HFFc6 (cell line): ENCODE measurements around the gene CTXND1. TPM values are rescaled to one million over a fixed set of nuclear protein-coding genes. Genes with fewer than 3 reads are reported as not detected.

Experiments used
- DNase-seq: peaks from one replicate; pipeline ENCODE4 v3.0.0-alpha.2; 2018
- H3K27ac Mint-ChIP-seq: 2 replicates; pipeline ENCODE4 v1.8.0; 2020; ENCODE audit warnings: mild to moderate bottlenecking, mixed read lengths
- H3K27me3 Mint-ChIP-seq: 2 replicates; pipeline ENCODE4 v1.8.0; 2021; ENCODE audit warnings: mild to moderate bottlenecking, moderate library complexity, mixed read lengths; ENCODE audit not compliant: insufficient read depth
- H3K36me3 Mint-ChIP-seq: 2 replicates; pipeline ENCODE4 v1.8.0; 2021; ENCODE audit warnings: low read depth, mixed read lengths
- H3K4me1 Mint-ChIP-seq: 2 replicates; pipeline ENCODE4 v1.8.0; 2020; ENCODE audit warnings: low read depth, mixed read lengths
- H3K4me3 Mint-ChIP-seq: 2 replicates; pipeline ENCODE4 v1.8.0; 2020; ENCODE audit warnings: mild to moderate bottlenecking, moderate library complexity, mixed read lengths
- H3K9me3 Mint-ChIP-seq: 2 replicates; pipeline ENCODE4 v1.8.0; 2020; ENCODE audit warnings: mild to moderate bottlenecking, mixed read lengths
- total RNA-seq, 6 experiments: library from RNA; stranded (reverse); fragmentation: NEBNext Ultra II Directional; extraction: Animal tissue kit (Norgen Biotek cat#: 25700); gene quantifications; 2 replicates in 1 of 6; 3 replicates in 5 of 6; pipeline ENCODE4 v1.2.3, GENCODE V29; 2021
- TF ChIP-seq, protein P1 (sequence below): fragments of 200-600 bp; sonication (generic); IDR thresholded peaks from 2 replicates; pipeline ENCODE4 v1.5.0; 2021; ENCODE audit warnings: antibody characterized with exemption, mild to moderate bottlenecking

Gene CTXND1
- total RNA-seq, 6 experiments from 2014 or later = not detected

DNA sequence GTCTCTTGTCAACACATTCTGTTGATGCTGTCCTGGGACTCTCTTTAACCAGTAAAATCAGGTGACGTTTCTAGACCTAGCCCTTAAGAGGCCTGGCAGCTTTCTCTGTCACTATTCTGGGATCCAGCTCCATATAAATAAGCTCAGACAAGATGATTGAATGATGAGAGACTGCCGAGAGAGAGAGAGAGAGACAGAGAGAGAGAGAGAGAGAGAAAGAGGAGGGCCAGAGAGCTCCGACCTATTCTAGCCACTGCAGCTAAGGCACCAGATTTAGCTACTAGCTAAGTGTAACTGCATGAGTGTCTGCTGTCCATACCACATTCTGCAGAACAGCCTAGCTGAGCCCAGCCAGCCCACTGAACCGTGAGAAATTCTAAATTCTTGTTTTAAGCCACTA is 36.1 kb upstream of the CTXND1 start:
- H3K9me3 Mint-ChIP-seq = no peaks in the 10 kb centered on the region
- TF ChIP-seq, protein P1, sequence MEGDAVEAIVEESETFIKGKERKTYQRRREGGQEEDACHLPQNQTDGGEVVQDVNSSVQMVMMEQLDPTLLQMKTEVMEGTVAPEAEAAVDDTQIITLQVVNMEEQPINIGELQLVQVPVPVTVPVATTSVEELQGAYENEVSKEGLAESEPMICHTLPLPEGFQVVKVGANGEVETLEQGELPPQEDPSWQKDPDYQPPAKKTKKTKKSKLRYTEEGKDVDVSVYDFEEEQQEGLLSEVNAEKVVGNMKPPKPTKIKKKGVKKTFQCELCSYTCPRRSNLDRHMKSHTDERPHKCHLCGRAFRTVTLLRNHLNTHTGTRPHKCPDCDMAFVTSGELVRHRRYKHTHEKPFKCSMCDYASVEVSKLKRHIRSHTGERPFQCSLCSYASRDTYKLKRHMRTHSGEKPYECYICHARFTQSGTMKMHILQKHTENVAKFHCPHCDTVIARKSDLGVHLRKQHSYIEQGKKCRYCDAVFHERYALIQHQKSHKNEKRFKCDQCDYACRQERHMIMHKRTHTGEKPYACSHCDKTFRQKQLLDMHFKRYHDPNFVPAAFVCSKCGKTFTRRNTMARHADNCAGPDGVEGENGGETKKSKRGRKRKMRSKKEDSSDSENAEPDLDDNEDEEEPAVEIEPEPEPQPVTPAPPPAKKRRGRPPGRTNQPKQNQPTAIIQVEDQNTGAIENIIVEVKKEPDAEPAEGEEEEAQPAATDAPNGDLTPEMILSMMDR = no peak
- H3K36me3 Mint-ChIP-seq = no peaks in the 10 kb centered on the region
- DNase-seq = no peak
- H3K4me1 Mint-ChIP-seq = no peaks in the 10 kb centered on the region
- H3K27ac Mint-ChIP-seq = no peak overlapping the region
- H3K4me3 Mint-ChIP-seq = no peak overlapping the region
- peaks cover 10% of the 10 kb centered on the region for H3K27me3 Mint-ChIP-seq

DNA sequence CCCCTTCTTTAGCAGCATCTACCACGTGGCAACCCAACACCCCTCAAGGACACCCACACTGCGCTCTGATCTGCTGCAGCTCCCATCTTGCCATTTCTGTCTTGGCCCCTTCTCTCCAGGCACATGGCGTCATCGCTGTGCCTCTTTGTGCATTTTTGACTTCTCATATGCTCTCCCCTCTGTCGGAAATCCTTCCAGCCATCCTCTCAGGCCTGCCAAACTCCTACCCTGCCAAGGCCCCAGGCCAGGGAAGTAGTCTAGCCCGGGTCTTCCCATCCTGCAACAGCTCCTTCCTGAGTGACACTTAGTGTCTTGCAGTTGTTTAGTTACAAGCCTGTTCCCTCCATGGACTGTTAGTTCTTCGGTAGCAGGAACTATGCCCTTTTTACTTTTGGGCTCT is 34.0 kb upstream of the CTXND1 start:
- TF ChIP-seq, protein P1 = no peak
- Mint-ChIP-seq H3K36me3 (no peaks in the 10 kb centered on the region), H3K4me3 (no peak overlapping the region), H3K9me3 (no peaks in the 10 kb centered on the region), H3K27me3 (peaks cover 10% of the 10 kb centered on the region), H3K27ac (no peak overlapping the region), H3K4me1 (no peaks in the 10 kb centered on the region)
- DNase-seq = no peak

DNA sequence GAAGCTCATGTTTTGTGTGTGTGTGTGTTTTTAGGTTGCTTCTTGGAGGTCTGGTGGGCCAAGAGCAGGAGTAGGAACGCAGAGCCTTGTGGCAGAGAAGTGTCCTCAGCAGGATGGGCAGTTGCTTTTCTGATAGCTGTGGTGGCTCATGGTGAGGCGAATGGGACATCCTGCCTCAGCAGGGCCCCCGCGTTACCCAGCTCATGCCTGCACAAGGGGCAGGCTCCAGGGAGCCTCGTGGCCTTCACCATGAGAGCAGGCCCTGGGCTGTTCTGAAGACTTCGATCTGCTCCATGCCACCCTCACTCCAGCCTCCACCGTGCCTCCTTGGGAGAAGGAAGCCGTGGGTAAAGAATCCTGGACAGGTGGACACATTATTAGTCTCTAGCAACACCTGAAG is 33.4 kb upstream of the CTXND1 start:
- no peak overlapping the region for H3K4me3 Mint-ChIP-seq
- H3K27ac Mint-ChIP-seq = no peak overlapping the region
- no peak for DNase-seq
- H3K4me1 Mint-ChIP-seq = no peaks in the 10 kb centered on the region
- H3K9me3 Mint-ChIP-seq = no peaks in the 10 kb centered on the region
- TF ChIP-seq, protein P1 = no peak
- H3K27me3 Mint-ChIP-seq = peaks cover 11% of the 10 kb centered on the region
- H3K36me3 Mint-ChIP-seq = no peaks in the 10 kb centered on the region

DNA sequence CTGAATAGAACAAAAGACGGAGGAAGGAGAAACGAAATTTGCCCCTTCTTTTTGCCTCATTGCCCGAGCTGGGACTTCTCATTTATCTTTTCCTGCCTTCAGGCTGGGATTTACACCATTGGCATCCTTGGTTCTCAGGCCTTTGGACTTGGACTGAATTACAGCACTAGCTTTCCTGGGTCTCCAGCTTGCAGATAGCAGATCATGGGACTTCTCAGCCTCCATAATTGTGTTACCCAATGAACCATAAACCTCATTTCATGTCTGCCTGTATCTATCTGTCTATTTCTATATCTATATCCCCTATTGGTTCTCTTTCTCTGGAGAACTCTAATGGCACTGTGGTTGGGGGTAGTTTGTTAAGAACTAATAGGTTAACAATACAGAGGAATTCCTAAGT is 31.5 kb upstream of the CTXND1 start:
- peaks cover 10% of the 10 kb centered on the region for H3K27me3 Mint-ChIP-seq
- TF ChIP-seq, protein P1 = no peak

DNA sequence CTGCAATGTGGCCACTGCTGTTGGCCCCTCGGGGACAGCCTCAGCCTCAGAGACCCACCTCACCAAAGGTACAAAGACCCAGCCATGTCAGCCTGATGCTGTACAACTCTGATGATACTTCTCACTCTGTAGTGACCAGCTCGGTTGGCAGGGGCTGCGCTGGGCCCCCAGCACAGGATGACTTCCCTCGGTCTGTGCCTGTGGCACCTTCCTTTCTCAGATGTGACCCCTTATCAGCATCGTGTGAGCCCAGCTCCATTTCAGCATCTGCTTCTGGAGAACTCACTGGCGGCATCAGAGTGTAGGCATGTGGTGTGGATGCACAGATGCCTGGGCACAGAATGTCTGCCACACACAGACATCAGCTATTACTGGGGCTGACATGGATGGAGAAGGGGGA is 25.1 kb upstream of the CTXND1 start:
- no peak overlapping the region for H3K4me3 Mint-ChIP-seq
- H3K36me3 Mint-ChIP-seq = no peaks in the 10 kb centered on the region
- DNase-seq = no peak
- TF ChIP-seq, protein P1 = no peak
- no peaks in the 10 kb centered on the region for H3K9me3 Mint-ChIP-seq
- no peaks in the 10 kb centered on the region for H3K4me1 Mint-ChIP-seq
- no peak overlapping the region for H3K27ac Mint-ChIP-seq
- H3K27me3 Mint-ChIP-seq = peaks cover 10% of the 10 kb centered on the region

More for the DNA sequence above, 31.5 kb upstream of the CTXND1 start:
- no peaks in the 10 kb centered on the region for H3K9me3 Mint-ChIP-seq
- no peaks in the 10 kb centered on the region for H3K4me1 Mint-ChIP-seq
- DNase-seq = no peak
- H3K36me3 Mint-ChIP-seq = no peaks in the 10 kb centered on the region
- H3K4me3 Mint-ChIP-seq = no peak overlapping the region
- H3K27ac Mint-ChIP-seq = no peak overlapping the region

DNA sequence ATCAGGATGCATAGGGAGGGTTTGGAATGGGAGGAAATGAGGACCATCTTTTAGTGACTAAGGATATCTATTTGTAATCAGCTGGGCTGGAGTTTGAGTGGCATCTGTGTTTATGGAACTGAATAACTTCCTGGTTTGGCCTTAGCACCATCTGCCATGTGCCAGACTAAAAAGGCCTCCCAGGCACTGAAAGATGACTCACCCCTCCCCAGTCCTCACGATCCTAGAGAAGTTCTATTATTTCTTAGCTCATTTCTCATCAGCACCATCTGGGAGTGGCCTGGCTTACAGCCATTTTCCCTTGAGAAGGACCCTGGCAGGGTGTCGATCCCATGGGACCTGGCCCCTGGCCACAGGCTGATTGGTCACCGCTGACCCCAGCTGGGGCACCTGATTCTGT is 23.9 kb upstream of the CTXND1 start:
- DNase-seq = peak; percentile 50
- H3K27ac Mint-ChIP-seq = no peak overlapping the region
- peaks cover 15% of the 10 kb centered on the region for H3K27me3 Mint-ChIP-seq
- no peaks in the 10 kb centered on the region for H3K9me3 Mint-ChIP-seq
- H3K4me1 Mint-ChIP-seq = no peaks in the 10 kb centered on the region
- H3K36me3 Mint-ChIP-seq = no peaks in the 10 kb centered on the region
- H3K4me3 Mint-ChIP-seq = no peak overlapping the region
- TF ChIP-seq, protein P1 = no peak
